GM12892 (cell line): ENCODE results near the gene ZFP36.

Source experiments
- POLR2A ChIP-seq: IDR thresholded peaks from 2 replicates; pipeline ENCODE4 v1.6.1; 2011; ENCODE audit warnings: low read depth, low read length, control low read depth
- TAF1 ChIP-seq: IDR thresholded peaks from 2 replicates; pipeline ENCODE4 v1.6.1; 2011; ENCODE audit warnings: low read depth, mild to moderate bottlenecking, control low read depth, low read length, borderline replicate concordance

GRCh38 chr19:39403331-39404312 is 3.0 kb upstream of the ZFP36 start:
- peak; percentile 57; the same call in 1 of the 2 replicates for TF ChIP-seq POLR2A
- 0 out of 2 replicates have a peak, but pooled peaks have one; percentile 15 for TF ChIP-seq TAF1
